NCI-H2081 (cell line): ENCODE measurements around the gene TMEM252.
A peak's percentile ranks its signal among the peaks of the same experiment; 100 is the strongest.

ENCODE experiments used
- DNase-seq, 2 experiments: peaks; one replicate each; lab custom pipeline; 2025; lab: John Stamatoyannopoulos, UW

Gene TMEM252

GRCh38 chr9:68540712-68541535, at the start of gene TMEM252:
Gene TMEM252, minus strand, starts transcription at chr9:68540883. Its CDS starts 69 bp downstream, at chr9:68540814.
- DNase-seq = no peak

- peak; percentile 26 to 53 for DNase-seq
Observed at GRCh38 chr9:68585034-68585761, 44.5 kb upstream of the TMEM252 start.

- peak; percentile 86 to 91 for DNase-seq
Observed at GRCh38 chr9:68584189-68585033, 43.7 kb upstream of the TMEM252 start.

GRCh38 chr9:68581696-68582095, 41.0 kb upstream of the TMEM252 start:
- DNase-seq = no peak

GRCh38 chr9:68577774-68578591, 37.3 kb upstream of the TMEM252 start:
- no peak for DNase-seq

- no peak for DNase-seq
Observed at GRCh38 chr9:68575817-68576216, 35.1 kb upstream of the TMEM252 start.

- no peak for DNase-seq
Observed at GRCh38 chr9:68574150-68574549, 33.5 kb upstream of the TMEM252 start.

GRCh38 chr9:68567565-68567964, 26.9 kb upstream of the TMEM252 start:
- no peak for DNase-seq

- DNase-seq = no peak
Observed at GRCh38 chr9:68562461-68562860, 21.8 kb upstream of the TMEM252 start.

- DNase-seq = no peak
Observed at GRCh38 chr9:68560071-68560844, 19.6 kb upstream of the TMEM252 start.

GRCh38 chr9:68558545-68558944, 17.9 kb upstream of the TMEM252 start:
- no peak for DNase-seq

- no peak for DNase-seq
Observed at GRCh38 chr9:68555437-68556150, 14.9 kb upstream of the TMEM252 start.

- no peak for DNase-seq
Observed at GRCh38 chr9:68552700-68553476, 12.2 kb upstream of the TMEM252 start.

GRCh38 chr9:68551191-68551590, 10.5 kb upstream of the TMEM252 start:
- no peak for DNase-seq

- DNase-seq = no peak
Observed at GRCh38 chr9:68548241-68548640, 7.6 kb upstream of the TMEM252 start.

- no peak for DNase-seq
Observed at GRCh38 chr9:68547417-68547816, 6.7 kb upstream of the TMEM252 start.

GRCh38 chr9:68546596-68547390, 6.1 kb upstream of the TMEM252 start:
- no peak for DNase-seq

- no peak for DNase-seq
Observed at GRCh38 chr9:68545033-68545705, 4.5 kb upstream of the TMEM252 start.
